Nephron progenitor cell (in vitro differentiated cells): ENCODE measurements around the gene U2AF1L4.

Experiments used
- DNase-seq: peaks from one replicate; pipeline ENCODE4 v3.0.0; 2021
- H3K27ac Mint-ChIP-seq: 2 replicates; pipeline ENCODE4 v1.8.0; 2021; ENCODE audit warnings: mild to moderate bottlenecking, moderate library complexity, mixed read lengths
- H3K27me3 Mint-ChIP-seq: 2 replicates; pipeline ENCODE4 v1.8.0; 2021; ENCODE audit warnings: mild to moderate bottlenecking, low read depth, mixed read lengths; ENCODE audit not compliant: poor library complexity
- H3K36me3 Mint-ChIP-seq: 2 replicates; pipeline ENCODE4 v1.8.0; 2021; ENCODE audit warnings: low read depth, mixed read lengths
- H3K4me1 Mint-ChIP-seq: 2 replicates; pipeline ENCODE4 v1.8.0; 2021; ENCODE audit warnings: mixed read lengths
- H3K4me3 Mint-ChIP-seq: 2 replicates; pipeline ENCODE4 v1.8.0; 2021; ENCODE audit warnings: mild to moderate bottlenecking, moderate library complexity, mixed read lengths
- H3K9me3 Mint-ChIP-seq: 2 replicates; pipeline ENCODE4 v1.8.0; 2021; ENCODE audit warnings: mild to moderate bottlenecking, moderate library complexity, mixed read lengths
- CTCF ChIP-seq: fragments of 200-600 bp; sonication (generic); IDR thresholded peaks from 2 replicates; pipeline ENCODE4 v1.5.0; 2021; ENCODE audit warnings: antibody characterized with exemption

The U2AF1L4 gene

GRCh38 chr19:35708391-35708790 is 36.8 kb downstream of the U2AF1L4 start:
- peaks cover 40% of the 10 kb centered on the region for H3K27me3 Mint-ChIP-seq
- H3K4me3 Mint-ChIP-seq: no peak overlapping the region
- no peaks in the 10 kb centered on the region for H3K9me3 Mint-ChIP-seq
- no peak overlapping the region for H3K27ac Mint-ChIP-seq
- no peaks in the 10 kb centered on the region for H3K4me1 Mint-ChIP-seq
- DNase-seq: no peak
- H3K36me3 Mint-ChIP-seq: no peaks in the 10 kb centered on the region
- TF ChIP-seq CTCF: no peak

GRCh38 chr19:35704218-35704617 is 41.0 kb downstream of the U2AF1L4 start, which contains the start of gene ZBTB32:
ZBTB32 (plus strand) TSS chr19:35704558; CDS start chr19:35714627, 10,069 bp downstream.
- DNase-seq: peak; percentile 62

GRCh38 chr19:35703343-35703742 is 41.9 kb downstream of the U2AF1L4 start:
- H3K36me3 Mint-ChIP-seq: no peaks in the 10 kb centered on the region
- H3K27me3 Mint-ChIP-seq: peaks cover 31% of the 10 kb centered on the region
- H3K4me3 Mint-ChIP-seq: peak overlapping the region; percentile 40
- H3K4me1 Mint-ChIP-seq: peaks cover 5% of the 10 kb centered on the region
- no peak overlapping the region for H3K27ac Mint-ChIP-seq
- DNase-seq: no peak
- no peaks in the 10 kb centered on the region for H3K9me3 Mint-ChIP-seq
- no peak for TF ChIP-seq CTCF

More at GRCh38 chr19:35704218-35704617, 41.0 kb downstream of the U2AF1L4 start, which contains the start of gene ZBTB32:
- no peak within 1 kb of the TSS for H3K27ac Mint-ChIP-seq
- H3K9me3 Mint-ChIP-seq: no peaks in the 10 kb centered on the region
- H3K27me3 Mint-ChIP-seq: peaks cover 28% of the 10 kb centered on the region
- no peak for TF ChIP-seq CTCF
- H3K4me1 Mint-ChIP-seq: peaks cover 5% of the 10 kb centered on the region
- no peaks in the 10 kb centered on the region for H3K36me3 Mint-ChIP-seq
- H3K4me3 Mint-ChIP-seq: no peak within 1 kb of the TSS

- peaks cover 5% of the 10 kb centered on the region for H3K4me1 Mint-ChIP-seq
- no peak for TF ChIP-seq CTCF
- H3K4me3 Mint-ChIP-seq: peak overlapping the region; percentile 94
- H3K9me3 Mint-ChIP-seq: no peaks in the 10 kb centered on the region
- H3K27ac Mint-ChIP-seq: peak overlapping the region; percentile 88
- H3K27me3 Mint-ChIP-seq: peaks cover 38% of the 10 kb centered on the region
- no peaks in the 10 kb centered on the region for H3K36me3 Mint-ChIP-seq
- DNase-seq: peak; percentile 90
Measured at GRCh38 chr19:35702223-35703012, 42.8 kb downstream of the U2AF1L4 start.

- H3K36me3 Mint-ChIP-seq: no peaks in the 10 kb centered on the region
- H3K27me3 Mint-ChIP-seq: peaks cover 27% of the 10 kb centered on the region
- no peak overlapping the region for H3K27ac Mint-ChIP-seq
- no peaks in the 10 kb centered on the region for H3K9me3 Mint-ChIP-seq
- TF ChIP-seq CTCF: no peak
- H3K4me1 Mint-ChIP-seq: no peaks in the 10 kb centered on the region
- no peak overlapping the region for H3K4me3 Mint-ChIP-seq
- DNase-seq: no peak
Measured at GRCh38 chr19:35696835-35697234, 48.4 kb downstream of the U2AF1L4 start.
